Astrocyte (in vitro differentiated cells and primary cell): Measurements from ENCODE around the gene AFF3. TPM values are rescaled to one million over a fixed set of nuclear protein-coding genes. Genes with fewer than 3 reads are reported as not detected.
A peak's percentile ranks its signal among the peaks of the same experiment; 100 is the strongest.

Experiments
- DNase-seq: peaks from one replicate; pipeline ENCODE4 v3.0.0-alpha.2; 2010; ENCODE audit warnings: low read depth
- FAIRE-seq: peaks from 2 replicates; lab custom pipeline; 2011; peaks lifted over from hg19 to GRCh38; lab: Jason Lieb, UNC
- H2AFZ ChIP-seq: 2 replicates; pipeline ENCODE4 v1.6.0; 2012; ENCODE audit warnings: low read depth, low read length, inconsistent platforms
- H3K27ac ChIP-seq: 2 replicates; pipeline ENCODE4 v1.5.1; 2011; ENCODE audit warnings: low read depth, low read length, inconsistent platforms
- H3K27me3 ChIP-seq: 2 replicates; pipeline ENCODE4 v1.6.0; 2011; ENCODE audit warnings: low read length, inconsistent platforms; ENCODE audit not compliant: insufficient read depth
- H3K36me3 ChIP-seq: 2 replicates; pipeline ENCODE4 v1.5.1; 2011; ENCODE audit warnings: low read length, inconsistent platforms; ENCODE audit not compliant: insufficient read depth
- H3K4me1 ChIP-seq: 2 replicates; pipeline ENCODE4 v1.5.1; 2011; ENCODE audit warnings: low read length, inconsistent platforms; ENCODE audit not compliant: insufficient read depth
- H3K4me2 ChIP-seq: 2 replicates; pipeline ENCODE4 v1.6.0; 2012; ENCODE audit warnings: low read length, inconsistent platforms
- H3K4me3 ChIP-seq: 2 replicates; pipeline ENCODE4 v1.5.1; 2011; ENCODE audit warnings: low read depth, mild to moderate bottlenecking, low read length, inconsistent platforms; ENCODE audit not compliant: insufficient read depth
- H3K79me2 ChIP-seq: 2 replicates; pipeline ENCODE4 v1.6.0; 2012; ENCODE audit warnings: mild to moderate bottlenecking, low read length, inconsistent platforms; ENCODE audit not compliant: insufficient read depth
- H3K9ac ChIP-seq: 2 replicates; pipeline ENCODE4 v1.6.0; 2012; ENCODE audit warnings: mild to moderate bottlenecking, low read length, inconsistent platforms
- H3K9me3 ChIP-seq: 2 replicates; pipeline ENCODE4 v1.5.1; 2012; ENCODE audit warnings: low read depth, mild to moderate bottlenecking, low read length, inconsistent platforms; ENCODE audit not compliant: insufficient read depth
- H4K20me1 ChIP-seq: 2 replicates; pipeline ENCODE4 v1.6.0; 2012; ENCODE audit warnings: low read length, inconsistent platforms; ENCODE audit not compliant: insufficient read depth
- H3K27ac Mint-ChIP-seq: one replicate; pipeline ENCODE4 v1.8.0; 2021; ENCODE audit warnings: mild to moderate bottlenecking, mixed read lengths; ENCODE audit not compliant: unreplicated experiment
- H3K27me3 Mint-ChIP-seq: one replicate; pipeline ENCODE4 v1.8.0; 2021; ENCODE audit warnings: low read depth, mixed read lengths; ENCODE audit not compliant: unreplicated experiment
- H3K36me3 Mint-ChIP-seq: one replicate; pipeline ENCODE4 v1.8.0; 2021; ENCODE audit warnings: low read depth, mixed read lengths; ENCODE audit not compliant: unreplicated experiment
- H3K4me1 Mint-ChIP-seq: one replicate; pipeline ENCODE4 v1.8.0; 2021; ENCODE audit warnings: low read depth, mixed read lengths; ENCODE audit not compliant: unreplicated experiment
- H3K4me3 Mint-ChIP-seq: one replicate; pipeline ENCODE4 v1.8.0; 2021; ENCODE audit warnings: mild to moderate bottlenecking, moderate library complexity, mixed read lengths; ENCODE audit not compliant: unreplicated experiment
- H3K9me3 Mint-ChIP-seq: one replicate; pipeline ENCODE4 v1.8.0; 2021; ENCODE audit warnings: mild to moderate bottlenecking, mixed read lengths; ENCODE audit not compliant: unreplicated experiment
- EZH2 ChIP-seq: IDR thresholded peaks from 2 replicates; pipeline ENCODE4 v1.6.1; 2012; ENCODE audit warnings: mild to moderate bottlenecking, low read length, inconsistent platforms; ENCODE audit not compliant: insufficient read depth
- total RNA-seq: library from RNA; stranded (reverse); gene quantifications from 2 replicates; pipeline ENCODE4 v1.2.1, GENCODE V29; 2021
- TF ChIP-seq, protein P1 (sequence below): IDR thresholded peaks from 2 replicates; pipeline ENCODE4 v1.5.1; 2011; ENCODE audit warnings: low read depth, mild to moderate bottlenecking, inconsistent platforms, low read length, moderate library complexity; ENCODE audit not compliant: insufficient read depth

Gene AFF3
- total RNA-seq, 1 donor from 2014 or later, result 14.7 TPM

DNA sequence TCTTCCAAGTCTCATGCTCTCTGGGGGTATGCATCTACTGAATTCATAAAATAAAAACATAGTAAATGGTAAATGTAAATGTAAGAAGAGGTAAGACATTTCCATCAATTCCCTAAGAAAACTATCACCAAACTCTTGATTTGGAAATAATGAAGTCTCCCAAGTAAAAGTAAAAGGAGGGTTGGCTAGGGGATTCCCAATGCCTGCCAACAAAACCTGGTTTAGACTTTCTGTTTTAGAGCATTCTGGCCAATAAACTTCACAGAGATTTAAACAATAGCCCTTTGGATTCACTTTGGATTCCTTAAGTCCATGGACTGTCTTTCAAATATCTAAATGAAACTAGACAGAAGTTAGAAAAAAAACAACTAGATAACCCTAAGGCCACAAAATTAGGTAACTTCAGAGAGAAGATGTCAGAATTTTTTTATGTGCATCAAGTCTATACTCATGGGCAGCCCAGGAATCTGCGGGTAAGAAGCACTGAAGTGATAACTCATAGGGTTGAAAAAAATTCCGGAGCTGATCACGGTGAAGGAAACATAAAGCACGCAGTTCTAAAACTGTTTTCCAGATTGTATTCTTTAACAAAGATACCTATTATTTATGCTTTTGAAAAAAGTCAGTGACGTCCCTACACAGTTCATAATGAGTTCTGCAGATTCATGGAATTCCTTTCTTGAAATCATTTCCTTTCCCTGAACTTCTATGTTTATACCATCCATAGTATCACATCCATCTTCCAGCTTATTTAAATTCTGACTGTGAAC, 263.6 kb downstream of the AFF3 start:
- DNase-seq (peak; percentile 96), FAIRE-seq (peak; percentile 86)
- H3K4me2 ChIP-seq, result peak overlapping the region; percentile 82
- H4K20me1 ChIP-seq, result no peaks in the 10 kb centered on the region
- H3K9me3 Mint-ChIP-seq, result no peaks in the 10 kb centered on the region
- H3K79me2 ChIP-seq, result no peaks in the 10 kb centered on the region
- H3K27me3 Mint-ChIP-seq, result no peaks in the 10 kb centered on the region
- H2AFZ ChIP-seq, result no peak overlapping the region
- H3K27ac ChIP-seq, result peak overlapping the region; percentile 96
- TF ChIP-seq, protein P1, sequence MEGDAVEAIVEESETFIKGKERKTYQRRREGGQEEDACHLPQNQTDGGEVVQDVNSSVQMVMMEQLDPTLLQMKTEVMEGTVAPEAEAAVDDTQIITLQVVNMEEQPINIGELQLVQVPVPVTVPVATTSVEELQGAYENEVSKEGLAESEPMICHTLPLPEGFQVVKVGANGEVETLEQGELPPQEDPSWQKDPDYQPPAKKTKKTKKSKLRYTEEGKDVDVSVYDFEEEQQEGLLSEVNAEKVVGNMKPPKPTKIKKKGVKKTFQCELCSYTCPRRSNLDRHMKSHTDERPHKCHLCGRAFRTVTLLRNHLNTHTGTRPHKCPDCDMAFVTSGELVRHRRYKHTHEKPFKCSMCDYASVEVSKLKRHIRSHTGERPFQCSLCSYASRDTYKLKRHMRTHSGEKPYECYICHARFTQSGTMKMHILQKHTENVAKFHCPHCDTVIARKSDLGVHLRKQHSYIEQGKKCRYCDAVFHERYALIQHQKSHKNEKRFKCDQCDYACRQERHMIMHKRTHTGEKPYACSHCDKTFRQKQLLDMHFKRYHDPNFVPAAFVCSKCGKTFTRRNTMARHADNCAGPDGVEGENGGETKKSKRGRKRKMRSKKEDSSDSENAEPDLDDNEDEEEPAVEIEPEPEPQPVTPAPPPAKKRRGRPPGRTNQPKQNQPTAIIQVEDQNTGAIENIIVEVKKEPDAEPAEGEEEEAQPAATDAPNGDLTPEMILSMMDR, result no peak
- TF ChIP-seq EZH2, result no peak
- no peaks in the 10 kb centered on the region for H3K27me3 ChIP-seq
- H3K4me1 Mint-ChIP-seq, result peaks cover 74% of the 10 kb centered on the region
- H3K4me3 ChIP-seq, result no peak overlapping the region
- H3K9ac ChIP-seq, result peak overlapping the region; percentile 81
- no peaks in the 10 kb centered on the region for H3K36me3 Mint-ChIP-seq
- no peaks in the 10 kb centered on the region for H3K36me3 ChIP-seq
- peaks cover 67% of the 10 kb centered on the region for H3K4me1 ChIP-seq
- peak overlapping the region; percentile 87 for H3K27ac Mint-ChIP-seq
- H3K9me3 ChIP-seq, result no peaks in the 10 kb centered on the region
- no peak overlapping the region for H3K4me3 Mint-ChIP-seq

DNA sequence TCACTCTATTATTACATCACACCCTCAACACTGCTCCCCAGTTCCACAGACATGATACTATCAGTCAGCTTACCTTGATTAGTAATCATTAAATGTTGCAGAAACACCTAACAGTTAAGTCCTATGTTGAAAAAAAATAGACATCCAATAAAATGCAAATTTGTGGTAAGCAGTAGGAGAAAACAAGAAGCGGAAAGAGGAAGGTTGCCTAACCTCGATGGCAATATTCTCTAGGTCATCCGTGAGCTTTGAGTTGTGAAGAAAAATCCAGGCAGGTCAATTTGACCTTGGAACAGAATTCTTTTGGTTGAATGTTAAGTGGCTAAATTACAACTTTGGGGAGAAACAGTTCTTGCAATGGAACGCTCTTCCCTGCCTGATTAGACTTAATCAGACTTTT, 264.4 kb downstream of the AFF3 start:
- Mint-ChIP-seq H3K9me3 (no peaks in the 10 kb centered on the region), H3K4me1 (peaks cover 66% of the 10 kb centered on the region), H3K27me3 (no peaks in the 10 kb centered on the region), H3K27ac (no peak overlapping the region), H3K4me3 (no peak overlapping the region), H3K36me3 (no peaks in the 10 kb centered on the region)
- DNase-seq (no peak), FAIRE-seq (no peak)
- Histone ChIP-seq H3K4me1 (peaks cover 59% of the 10 kb centered on the region), H3K4me2 (peak overlapping the region; percentile 4), H3K4me3 (no peak overlapping the region), H3K79me2 (no peaks in the 10 kb centered on the region), H3K27ac (peak overlapping the region; percentile 96), H3K9me3 (no peaks in the 10 kb centered on the region), H4K20me1 (no peaks in the 10 kb centered on the region), H3K27me3 (no peaks in the 10 kb centered on the region), H3K9ac (peak overlapping the region; percentile 24), H3K36me3 (no peaks in the 10 kb centered on the region), H2AFZ (no peak overlapping the region)
- TF ChIP-seq, protein P1, result no peak
- TF ChIP-seq EZH2, result no peak

DNA sequence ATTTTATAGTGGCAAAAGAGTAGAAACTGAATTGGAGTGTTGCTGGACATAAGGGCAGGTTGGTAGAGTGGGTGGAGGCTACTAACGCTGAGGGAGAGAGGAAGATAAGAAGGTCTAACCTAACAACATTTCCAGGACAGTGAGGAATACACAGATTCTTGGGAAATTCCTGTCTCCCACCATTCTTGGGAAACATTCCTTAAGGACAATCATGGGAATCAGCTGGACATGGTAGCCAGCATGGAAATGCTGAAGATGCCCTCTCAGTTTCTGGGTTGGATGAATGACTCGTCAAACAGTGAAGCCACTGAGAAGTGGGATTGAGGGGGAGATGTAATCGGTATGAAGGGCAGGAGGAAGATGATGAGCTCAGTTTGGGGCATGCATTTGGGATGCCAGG, 265.4 kb downstream of the AFF3 start:
- Mint-ChIP-seq H3K9me3 (no peaks in the 10 kb centered on the region), H3K4me3 (no peak overlapping the region), H3K27me3 (no peaks in the 10 kb centered on the region), H3K36me3 (no peaks in the 10 kb centered on the region), H3K27ac (peak overlapping the region; percentile 23), H3K4me1 (peaks cover 56% of the 10 kb centered on the region)
- Histone ChIP-seq H3K27me3 (no peaks in the 10 kb centered on the region), H3K4me3 (no peak overlapping the region), H3K4me1 (peaks cover 49% of the 10 kb centered on the region), H3K36me3 (no peaks in the 10 kb centered on the region), H3K79me2 (no peaks in the 10 kb centered on the region), H3K9ac (no peak overlapping the region), H2AFZ (no peak overlapping the region), H3K27ac (peak overlapping the region; percentile 1), H4K20me1 (no peaks in the 10 kb centered on the region), H3K4me2 (no peak overlapping the region), H3K9me3 (no peaks in the 10 kb centered on the region)
- TF ChIP-seq EZH2, result no peak
- TF ChIP-seq, protein P1, result no peak
- DNase-seq, result no peak
- no peak for FAIRE-seq
